IPS-15b (cell line): ENCODE results near the gene ZNF800.
"Not testable (repeated sequence)": the region's sequence is repeated elsewhere in the genome, so short reads cannot be mapped to it uniquely, and the experiment has no call there.

ENCODE experiments used
- H3K27me3 ChIP-seq: one replicate; pipeline ENCODE4 v1.6.1; 2013; ENCODE audit warnings: low read length; ENCODE audit not compliant: control insufficient read depth, insufficient read depth
- H3K36me3 ChIP-seq: one replicate; pipeline ENCODE4 v1.6.1; 2013; ENCODE audit warnings: low read length; ENCODE audit not compliant: control insufficient read depth, insufficient read depth
- H3K4me1 ChIP-seq: one replicate; pipeline ENCODE4 v1.6.1; 2013; ENCODE audit warnings: mild to moderate bottlenecking, low read length; ENCODE audit not compliant: control insufficient read depth, insufficient read depth
- H3K4me3 ChIP-seq: one replicate; pipeline ENCODE4 v1.5.1; 2013; ENCODE audit warnings: low read depth, low read length
- H3K9ac ChIP-seq: one replicate; pipeline ENCODE4 v1.6.1; 2013; ENCODE audit warnings: low read depth, mild to moderate bottlenecking, low read length
- H3K9me3 ChIP-seq: one replicate; pipeline ENCODE4 v1.6.1; 2013; ENCODE audit warnings: mild to moderate bottlenecking, low read length; ENCODE audit not compliant: control insufficient read depth, insufficient read depth

The ZNF800 gene

DNA sequence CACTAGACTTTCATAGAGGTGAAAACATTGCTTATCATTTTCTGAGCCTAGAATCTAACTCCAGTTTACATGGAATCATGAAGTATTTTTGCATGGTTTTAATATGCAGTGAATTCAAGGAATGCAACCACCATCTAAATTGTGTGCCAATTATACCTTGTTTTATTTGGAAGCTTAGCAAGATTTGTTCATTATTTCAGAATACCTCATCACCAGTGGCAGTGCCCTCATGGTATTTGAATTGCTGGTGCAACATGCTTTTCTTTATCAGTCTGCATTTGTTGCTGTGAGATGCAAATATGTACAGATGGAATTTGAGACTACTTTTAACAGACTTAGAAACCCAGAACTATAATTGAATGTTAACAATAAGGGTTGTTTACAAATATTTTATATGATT lies 18.7 kb upstream of the ZNF800 start:
- no peaks in the 10 kb centered on the region for H3K36me3 ChIP-seq
- no peaks in the 10 kb centered on the region for H3K4me1 ChIP-seq
- H3K9me3 ChIP-seq = no peaks in the 10 kb centered on the region

DNA sequence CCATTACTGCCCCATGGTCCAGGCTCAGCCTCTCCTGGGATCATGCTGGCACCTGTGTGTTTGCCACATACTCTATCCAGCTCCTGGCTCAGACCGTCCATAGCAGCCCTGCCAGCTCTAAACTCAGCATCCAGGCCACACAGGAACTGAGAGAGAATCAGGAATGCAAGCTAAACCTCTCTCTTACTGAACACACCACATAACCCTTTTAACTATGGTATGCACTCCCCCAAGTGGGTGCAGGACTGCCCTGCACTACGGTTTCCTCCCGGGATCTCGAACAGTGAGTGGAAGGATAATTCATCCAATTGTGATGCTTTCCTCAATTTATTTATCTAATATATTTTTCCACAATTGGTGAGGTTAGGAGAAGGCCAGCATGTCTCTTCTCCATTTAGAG lies 17.1 kb upstream of the ZNF800 start:
- Histone ChIP-seq H3K4me3 (no peak overlapping the region), H3K27me3 (no peaks in the 10 kb centered on the region), H3K36me3 (no peaks in the 10 kb centered on the region), H3K9me3 (no peaks in the 10 kb centered on the region), H3K9ac (no peak overlapping the region), H3K4me1 (no peaks in the 10 kb centered on the region)

More for the DNA sequence above, 18.7 kb upstream of the ZNF800 start:
- Histone ChIP-seq H3K9ac (no peak overlapping the region), H3K27me3 (no peaks in the 10 kb centered on the region), H3K4me3 (no peak overlapping the region)

DNA sequence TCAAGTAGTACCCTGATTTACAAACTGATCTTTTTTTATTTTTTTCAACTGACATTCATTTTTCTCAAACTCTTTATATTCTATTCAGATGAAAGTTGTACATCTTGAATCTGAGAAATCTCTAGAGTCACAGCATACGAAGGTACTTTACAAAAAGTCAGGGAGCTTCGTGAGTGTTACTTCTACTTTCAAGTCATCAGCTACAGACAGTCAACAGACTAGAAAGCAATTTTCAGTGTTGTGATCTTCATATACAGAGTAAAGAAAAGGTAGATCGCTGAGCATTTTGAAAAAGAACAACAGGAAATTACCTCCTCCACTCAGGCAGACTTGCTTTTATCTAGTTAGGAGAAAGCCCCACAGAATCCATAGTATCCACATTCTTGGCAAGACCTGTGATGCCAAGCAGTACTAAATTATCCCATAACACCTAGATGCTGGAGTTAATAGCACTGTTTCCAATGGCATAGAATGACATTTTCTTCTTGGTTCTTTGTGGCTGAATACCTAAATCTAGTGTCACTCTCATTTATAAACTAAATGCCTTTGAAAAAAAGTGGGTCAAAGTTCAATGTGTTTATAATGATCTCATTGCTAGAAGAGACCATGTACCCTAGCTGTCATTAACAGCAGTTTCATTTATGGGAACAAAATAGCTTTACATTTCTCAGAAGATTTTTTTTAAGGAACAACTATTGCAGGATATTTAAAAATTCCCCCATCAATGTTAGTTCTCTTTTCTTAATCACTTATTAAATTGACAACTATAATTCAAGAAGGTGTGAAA lies 12.0 kb upstream of the ZNF800 start:
- Histone ChIP-seq H3K27me3 (peaks cover 3% of the 10 kb centered on the region), H3K9me3 (no peaks in the 10 kb centered on the region), H3K9ac (no peak overlapping the region), H3K4me1 (no peaks in the 10 kb centered on the region), H3K36me3 (no peaks in the 10 kb centered on the region), H3K4me3 (no peak overlapping the region)

DNA sequence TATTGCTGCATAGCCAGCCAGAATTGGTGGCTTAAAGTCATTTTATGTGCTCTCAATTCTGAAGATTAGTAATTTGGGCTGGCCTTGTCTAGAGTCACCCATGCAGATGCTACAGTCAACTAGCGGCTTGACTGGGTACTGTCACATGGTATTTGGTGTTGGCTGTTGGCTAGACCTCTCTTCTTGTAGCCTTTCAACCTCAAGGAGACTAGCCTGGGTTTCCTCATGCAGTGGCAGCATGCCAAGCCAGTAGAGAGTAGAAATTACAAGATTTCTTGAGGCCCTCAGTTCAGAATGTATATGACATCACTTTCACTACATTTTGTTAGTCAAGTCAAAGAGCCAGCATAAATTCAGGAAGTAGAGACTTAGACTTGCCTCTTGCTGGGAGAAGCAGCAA lies 3.7 kb upstream of the ZNF800 start:
- H3K9ac ChIP-seq = no peak overlapping the region
- H3K4me1 ChIP-seq = no peaks in the 10 kb centered on the region
- H3K36me3 ChIP-seq = no peaks in the 10 kb centered on the region
- H3K9me3 ChIP-seq = no peaks in the 10 kb centered on the region
- H3K27me3 ChIP-seq = peaks cover 47% of the 10 kb centered on the region
- no peak overlapping the region for H3K4me3 ChIP-seq

DNA sequence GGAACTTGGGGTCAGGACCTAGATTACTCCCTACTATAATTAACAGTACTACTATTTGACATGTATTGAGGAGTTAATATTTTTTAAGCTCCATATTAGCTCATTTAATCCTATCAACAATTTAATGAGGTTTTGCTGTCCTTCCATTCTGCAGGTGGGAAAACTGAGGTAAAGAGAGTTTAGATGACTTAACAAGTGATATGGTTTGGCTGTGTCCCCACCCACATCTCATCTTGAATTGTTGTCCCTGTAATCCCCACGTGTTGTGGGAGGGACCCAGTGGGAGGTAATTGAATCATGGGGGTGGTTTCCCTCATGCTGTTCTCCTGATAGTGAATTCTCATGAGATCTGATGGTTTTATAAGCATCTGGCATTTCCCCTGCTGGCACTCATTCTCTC lies 2.6 kb upstream of the ZNF800 start:
- H3K36me3 ChIP-seq, H3K4me3 ChIP-seq, H3K4me1 ChIP-seq, H3K9ac ChIP-seq, H3K9me3 ChIP-seq: not testable (repeated sequence)
- H3K27me3 ChIP-seq = peaks cover 55% of the 10 kb centered on the region

DNA sequence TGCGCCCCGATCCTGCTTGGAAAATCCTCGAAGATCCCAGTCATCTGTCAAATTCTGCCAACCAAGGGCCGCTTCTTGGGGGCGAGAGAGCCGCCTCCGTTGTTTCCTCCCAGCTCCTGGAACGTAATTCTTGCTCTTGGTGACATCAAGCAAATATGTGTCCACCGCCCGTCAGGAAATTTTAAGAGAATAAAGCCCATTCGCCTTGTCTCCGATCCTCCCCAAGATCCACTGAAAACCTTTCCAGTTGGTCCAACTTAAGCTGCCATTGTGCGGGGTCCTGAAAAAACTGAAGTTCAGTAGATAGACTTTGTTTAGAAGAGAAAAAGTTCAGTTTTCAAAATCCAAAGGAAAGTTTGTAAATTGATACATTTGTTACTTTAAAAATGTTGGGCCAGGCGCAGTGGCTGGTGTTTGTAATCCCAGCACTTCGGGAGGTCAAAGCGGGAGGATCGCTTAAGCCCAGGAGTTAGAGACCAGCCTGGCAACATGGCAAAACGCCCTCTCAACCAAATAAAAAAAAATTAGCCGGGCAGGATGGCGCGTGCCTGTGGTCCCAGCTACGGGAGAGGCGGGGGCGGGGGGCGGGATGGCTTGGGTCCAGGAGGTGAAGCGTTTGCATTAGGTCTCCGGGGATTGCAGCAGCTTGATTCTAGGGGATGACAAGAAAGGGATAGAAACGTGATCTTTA lies 1.0 kb upstream of the ZNF800 start:
- no peak overlapping the region for H3K9ac ChIP-seq

DNA sequence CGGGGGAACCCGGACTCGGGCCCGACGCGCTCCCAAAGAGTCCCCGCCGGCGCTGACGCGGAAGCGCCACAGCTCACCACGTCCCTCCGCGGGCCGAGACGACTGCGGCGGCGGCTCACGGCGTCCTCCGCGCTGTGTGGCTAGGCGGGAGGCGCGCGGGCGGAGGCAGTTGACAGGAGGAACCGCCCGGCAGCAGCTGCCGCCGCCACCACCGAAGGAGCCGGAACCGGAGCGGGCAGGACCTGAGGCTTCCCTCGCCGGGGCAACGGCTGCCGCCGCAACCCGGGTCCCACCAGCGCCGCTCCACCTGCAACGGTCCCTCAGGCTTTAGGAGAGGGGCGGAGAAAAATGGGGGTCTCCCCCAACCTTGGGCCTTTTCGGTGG lies 334 bp downstream of the ZNF800 start:
- H3K9ac ChIP-seq = no peak overlapping the region
- H3K36me3 ChIP-seq = no peaks in the 10 kb centered on the region
- no peaks in the 10 kb centered on the region for H3K9me3 ChIP-seq
- H3K4me1 ChIP-seq = no peaks in the 10 kb centered on the region
- peaks cover 52% of the 10 kb centered on the region for H3K27me3 ChIP-seq
- H3K4me3 ChIP-seq = peak overlapping the region; percentile 76

More for the DNA sequence above, 1.0 kb upstream of the ZNF800 start:
- no peaks in the 10 kb centered on the region for H3K36me3 ChIP-seq
- peaks cover 52% of the 10 kb centered on the region for H3K27me3 ChIP-seq
- no peaks in the 10 kb centered on the region for H3K4me1 ChIP-seq
- H3K4me3 ChIP-seq = peak overlapping the region; percentile 76
- no peaks in the 10 kb centered on the region for H3K9me3 ChIP-seq

DNA sequence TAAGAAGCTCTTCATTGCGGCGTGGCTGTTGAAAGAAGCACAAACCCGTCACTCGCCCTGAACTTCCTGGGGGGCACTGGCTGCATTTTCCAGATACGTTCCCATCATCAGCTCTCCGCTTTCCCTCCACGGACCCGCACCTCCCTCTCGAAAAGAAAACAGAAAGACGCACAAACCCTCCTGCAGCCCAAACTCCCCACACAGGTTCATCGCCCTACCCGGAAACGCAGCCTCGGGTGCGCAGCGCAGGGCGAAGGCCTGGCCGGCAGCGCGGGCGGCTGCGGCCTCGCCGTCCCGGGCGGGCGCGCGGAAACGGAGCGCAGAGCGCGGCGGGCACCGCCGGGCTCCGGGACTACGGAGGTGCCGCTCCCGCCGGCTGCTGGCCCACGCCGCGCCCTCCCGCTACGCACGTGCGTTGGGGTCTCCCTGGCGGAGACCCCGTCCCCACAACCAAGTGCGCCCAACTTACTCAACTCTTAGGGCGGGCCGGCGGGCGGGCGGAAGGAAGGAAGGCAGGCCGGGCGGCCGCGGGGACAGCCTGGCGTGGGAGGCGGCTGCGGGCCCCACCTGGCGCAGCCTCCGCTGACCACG lies 822 bp downstream of the ZNF800 start:
- Histone ChIP-seq H3K36me3 (no peaks in the 10 kb centered on the region), H3K4me3 (peak overlapping the region; percentile 76), H3K27me3 (peaks cover 52% of the 10 kb centered on the region), H3K9ac (peak overlapping the region; percentile 51), H3K4me1 (no peaks in the 10 kb centered on the region), H3K9me3 (no peaks in the 10 kb centered on the region)

DNA sequence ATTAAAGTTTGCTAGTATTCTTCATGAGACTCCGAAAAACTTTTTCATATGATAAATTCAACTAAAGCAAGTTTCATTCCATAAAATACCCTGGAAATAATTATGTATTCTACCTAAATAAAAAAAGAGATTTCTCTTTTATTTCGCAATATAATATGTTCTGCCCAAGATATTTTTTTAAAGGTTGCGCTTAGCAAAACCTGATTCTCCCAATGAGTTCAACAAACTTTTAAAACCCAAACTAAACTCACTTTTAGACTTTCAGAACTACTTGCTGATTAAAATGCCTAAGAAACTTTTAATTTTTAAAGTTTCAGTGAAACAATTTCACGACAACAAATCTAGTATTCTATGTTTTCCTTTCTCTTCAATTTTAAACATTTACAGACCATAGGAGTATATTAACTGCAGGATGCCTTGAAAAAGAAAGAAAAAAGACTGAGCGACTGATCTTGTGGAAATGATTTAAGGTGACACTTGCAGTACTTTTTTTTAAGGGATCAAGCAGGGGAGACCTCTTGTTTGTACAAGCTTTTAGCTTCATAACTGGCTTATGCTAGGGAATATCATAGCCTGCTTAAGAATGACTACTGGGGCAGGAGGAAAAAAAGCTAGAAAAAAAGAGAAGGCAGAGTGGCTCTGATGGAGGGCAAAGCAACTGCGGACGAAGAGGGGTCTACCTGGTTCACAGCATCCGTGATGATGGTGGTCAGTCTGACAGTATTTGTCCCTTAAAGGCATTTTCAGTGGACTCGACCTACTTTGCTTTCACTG lies 1.5 kb downstream of the ZNF800 start:
- peak overlapping the region; percentile 51 for H3K9ac ChIP-seq
- peak overlapping the region; percentile 76 for H3K4me3 ChIP-seq
- H3K36me3 ChIP-seq = no peaks in the 10 kb centered on the region
- H3K27me3 ChIP-seq = peaks cover 47% of the 10 kb centered on the region
- no peaks in the 10 kb centered on the region for H3K9me3 ChIP-seq
- H3K4me1 ChIP-seq = no peaks in the 10 kb centered on the region

DNA sequence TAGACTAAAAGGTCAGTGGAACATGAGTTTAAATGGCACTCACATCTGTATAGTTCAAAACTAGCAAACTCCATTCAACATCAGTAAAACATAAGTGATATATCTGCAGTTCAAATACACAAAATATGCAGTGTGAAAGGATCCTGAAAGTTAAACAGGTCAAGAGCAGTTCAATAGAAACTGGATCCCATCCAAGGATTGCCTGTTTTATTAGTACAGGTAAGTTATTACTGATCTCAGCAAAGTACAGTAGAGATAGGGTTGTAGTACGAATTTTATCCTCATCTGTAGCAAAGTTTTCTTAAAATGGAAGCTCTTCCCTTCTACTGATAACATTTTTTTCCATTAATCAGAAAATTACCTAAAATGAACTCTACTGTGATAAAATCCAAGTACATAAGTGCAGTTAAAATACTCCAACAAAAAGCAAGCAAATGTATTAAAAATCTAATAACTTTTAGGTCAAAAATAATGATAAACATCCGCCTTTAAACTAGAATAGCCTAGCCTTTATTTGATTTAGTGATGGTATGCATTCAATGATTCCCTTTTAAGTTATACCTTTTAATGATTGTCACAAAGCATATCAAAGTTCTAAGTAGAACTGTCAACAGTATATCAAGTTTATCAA lies 2.2 kb downstream of the ZNF800 start:
- H3K9me3 ChIP-seq = no peaks in the 10 kb centered on the region
- no peak overlapping the region for H3K9ac ChIP-seq
- H3K4me1 ChIP-seq = no peaks in the 10 kb centered on the region
- H3K4me3 ChIP-seq = no peak overlapping the region
- H3K36me3 ChIP-seq = no peaks in the 10 kb centered on the region
- H3K27me3 ChIP-seq = peaks cover 40% of the 10 kb centered on the region

DNA sequence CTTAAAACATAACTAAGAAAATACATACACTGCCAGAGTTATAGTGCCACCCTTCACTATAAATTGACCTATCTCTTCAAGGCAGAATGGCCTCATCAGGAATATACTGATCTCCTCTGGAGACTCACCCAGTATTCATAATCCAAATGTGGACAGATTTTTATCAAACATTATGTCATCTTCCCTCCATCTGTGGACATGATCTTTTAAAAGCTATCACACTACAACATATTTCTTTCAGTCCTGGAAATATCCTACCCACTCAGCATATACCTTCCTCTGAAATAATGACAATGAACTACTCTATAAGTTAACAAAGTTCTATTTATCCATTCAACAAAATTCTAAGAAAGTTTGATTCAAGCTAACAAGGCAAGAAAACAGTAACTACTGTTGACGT lies 3.2 kb downstream of the ZNF800 start:
- no peaks in the 10 kb centered on the region for H3K9me3 ChIP-seq
- H3K9ac ChIP-seq = no peak overlapping the region
- no peaks in the 10 kb centered on the region for H3K36me3 ChIP-seq
- H3K4me3 ChIP-seq = no peak overlapping the region
- peaks cover 31% of the 10 kb centered on the region for H3K27me3 ChIP-seq
- no peaks in the 10 kb centered on the region for H3K4me1 ChIP-seq
